ENCODE results near the gene TH. TPM values are rescaled to one million over a fixed set of nuclear protein-coding genes. Genes with fewer than 3 reads are reported as not detected.

TH gene
- polyA plus RNA-seq, 3 donors: not detected

DNA sequence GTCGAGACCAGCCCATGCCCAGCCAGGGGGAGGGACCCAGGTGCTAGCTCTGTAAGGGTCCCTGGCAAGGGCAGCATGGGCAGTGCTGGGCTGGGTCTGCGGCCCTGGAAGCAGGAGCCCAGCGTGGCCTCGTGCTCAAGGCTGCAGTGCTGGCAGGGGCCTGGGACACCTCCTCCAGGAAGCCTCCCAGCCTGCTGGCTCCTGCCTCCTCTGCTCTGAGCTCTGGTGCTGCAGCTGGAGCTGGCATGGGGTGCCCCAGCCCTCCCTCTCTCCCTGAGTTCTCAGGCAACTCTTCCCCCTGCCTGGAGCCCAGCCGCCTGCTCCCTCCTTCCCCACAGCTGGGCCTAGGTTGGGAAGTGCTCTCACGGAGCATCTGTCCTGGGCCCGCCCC lies 17.4 kb downstream of the TH start:
- H3K4me1 ChIP-seq (ENCODE audit: control insufficient read depth in 1 of 2, insufficient read depth in 2 of 2, low read length in 2 of 2): peaks cover 5 to 7% of the 10 kb centered on the region in 2 donors
- TF ChIP-seq, protein P1, sequence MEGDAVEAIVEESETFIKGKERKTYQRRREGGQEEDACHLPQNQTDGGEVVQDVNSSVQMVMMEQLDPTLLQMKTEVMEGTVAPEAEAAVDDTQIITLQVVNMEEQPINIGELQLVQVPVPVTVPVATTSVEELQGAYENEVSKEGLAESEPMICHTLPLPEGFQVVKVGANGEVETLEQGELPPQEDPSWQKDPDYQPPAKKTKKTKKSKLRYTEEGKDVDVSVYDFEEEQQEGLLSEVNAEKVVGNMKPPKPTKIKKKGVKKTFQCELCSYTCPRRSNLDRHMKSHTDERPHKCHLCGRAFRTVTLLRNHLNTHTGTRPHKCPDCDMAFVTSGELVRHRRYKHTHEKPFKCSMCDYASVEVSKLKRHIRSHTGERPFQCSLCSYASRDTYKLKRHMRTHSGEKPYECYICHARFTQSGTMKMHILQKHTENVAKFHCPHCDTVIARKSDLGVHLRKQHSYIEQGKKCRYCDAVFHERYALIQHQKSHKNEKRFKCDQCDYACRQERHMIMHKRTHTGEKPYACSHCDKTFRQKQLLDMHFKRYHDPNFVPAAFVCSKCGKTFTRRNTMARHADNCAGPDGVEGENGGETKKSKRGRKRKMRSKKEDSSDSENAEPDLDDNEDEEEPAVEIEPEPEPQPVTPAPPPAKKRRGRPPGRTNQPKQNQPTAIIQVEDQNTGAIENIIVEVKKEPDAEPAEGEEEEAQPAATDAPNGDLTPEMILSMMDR (IDR thresholded peaks at IDR 0.05): no peak
- intact Hi-C loops (cut with micrococcal nuclease): loop anchor here (5.0 to 10.0 kb wide), 4 partner anchors 229 to 317 kb away; partner anchors contain the start of genes PRR33 (in 1 of the 2) and TNNI2 (in 1 of the 2)

GRCh38 chr11:2153581-2154194 lies 17.9 kb downstream of the TH start:
- H3K4me3 Mint-ChIP-seq: no peak overlapping the region
- intact Hi-C loops (cut with micrococcal nuclease): loop anchor here (2.0 to 10.0 kb wide), 5 partner anchors 229 to 501 kb away; partner anchors contain the start of genes PRR33 (in 1 of the 2) and TNNI2 (in 1 of the 2)
- H3K36me3 ChIP-seq (replicated peaks in 1 of 2; ENCODE audit: control insufficient read depth in 1 of 2, insufficient read depth in 2 of 2, low read length in 2 of 2): no peaks in the 10 kb centered on the region

More for the DNA sequence above, 17.4 kb downstream of the TH start:
- Mint-ChIP-seq H3K36me3 (no peaks in the 10 kb centered on the region), H3K4me3 (no peak overlapping the region), H3K27me3 (ENCODE audit: low read depth in 3 of 3) (peaks cover 18 to 44% (median 21%) of the 10 kb centered on the region in 3 donors), H3K9me3 (peaks cover 0 to 1% (median 0%) of the 10 kb centered on the region in 7 donors), H3K4me1 (peaks cover 12% of the 10 kb centered on the region), H3K27ac (no peak overlapping the region)
- Histone ChIP-seq H3K9ac (ENCODE audit: insufficient read depth, low read length, poor library complexity, severe bottlenecking) (no peak overlapping the region), H3K27me3 (ENCODE audit: control insufficient read depth in 2 of 2, insufficient read depth in 2 of 2, low read length in 2 of 2) (peaks cover 0 to 18% of the 10 kb centered on the region in 2 donors), H3K79me2 (ENCODE audit: insufficient read depth, low read length) (no peaks in the 10 kb centered on the region), H3K36me3 (replicated peaks in 1 of 2; ENCODE audit: control insufficient read depth in 1 of 2, insufficient read depth in 2 of 2, low read length in 2 of 2) (no peaks in the 10 kb centered on the region), H3K4me2 (replicated peaks; ENCODE audit: extremely low read depth, low read length, poor library complexity, severe bottlenecking) (no peak overlapping the region), H3K4me3 (replicated peaks in 1 of 3; ENCODE audit: low read depth in 2 of 3, low read length in 3 of 3) (no peak overlapping the region), H4K20me1 (ENCODE audit: insufficient read depth, low read length) (no peaks in the 10 kb centered on the region), H3K27ac (ENCODE audit: low read depth in 1 of 2, low read length in 2 of 2) (no peak overlapping the region), H2AFZ (ENCODE audit: insufficient read depth, low read depth, low read length, poor library complexity, severe bottlenecking) (no peak overlapping the region), H3K9me3 (replicated peaks in 1 of 2; ENCODE audit: control insufficient read depth in 1 of 2, insufficient read depth in 1 of 2, low read length in 2 of 2) (no peaks in the 10 kb centered on the region)
- no peak for DNase-seq
- WGBS (ENCODE audit: insufficient coverage): 90% methylated on average over 4 of the region's 7 CpGs

More at GRCh38 chr11:2153581-2154194, 17.9 kb downstream of the TH start:
- no peaks in the 10 kb centered on the region for H3K36me3 Mint-ChIP-seq
- Histone ChIP-seq H3K27me3 (ENCODE audit: control insufficient read depth in 2 of 2, insufficient read depth in 2 of 2, low read length in 2 of 2) (peaks cover 0 to 23% of the 10 kb centered on the region in 2 donors), H3K9me3 (replicated peaks in 1 of 2; ENCODE audit: control insufficient read depth in 1 of 2, insufficient read depth in 1 of 2, low read length in 2 of 2) (no peaks in the 10 kb centered on the region), H3K9ac (ENCODE audit: insufficient read depth, low read length, poor library complexity, severe bottlenecking) (no peak overlapping the region), H3K4me1 (ENCODE audit: control insufficient read depth in 1 of 2, insufficient read depth in 2 of 2, low read length in 2 of 2) (peaks cover 5 to 7% of the 10 kb centered on the region in 2 donors), H2AFZ (ENCODE audit: insufficient read depth, low read depth, low read length, poor library complexity, severe bottlenecking) (no peak overlapping the region), H3K4me3 (replicated peaks in 1 of 3; ENCODE audit: low read depth in 2 of 3, low read length in 3 of 3) (no peak overlapping the region), H3K79me2 (ENCODE audit: insufficient read depth, low read length) (no peaks in the 10 kb centered on the region), H4K20me1 (ENCODE audit: insufficient read depth, low read length) (no peaks in the 10 kb centered on the region), H3K27ac (ENCODE audit: low read depth in 1 of 2, low read length in 2 of 2) (no peak overlapping the region), H3K4me2 (replicated peaks; ENCODE audit: extremely low read depth, low read length, poor library complexity, severe bottlenecking) (no peak overlapping the region)
- peak in 2 of 3 donors; percentile 29 to 33 for DNase-seq
- peaks cover 12% of the 10 kb centered on the region for H3K4me1 Mint-ChIP-seq
- peaks cover 22 to 49% (median 26%) of the 10 kb centered on the region in 3 donors for H3K27me3 Mint-ChIP-seq (ENCODE audit: low read depth in 3 of 3)
- TF ChIP-seq, protein P1 (IDR thresholded peaks at IDR 0.05): no peak
- no peak overlapping the region for H3K27ac Mint-ChIP-seq
- WGBS (ENCODE audit: insufficient coverage): 44% methylated on average over 10 of the region's 14 CpGs
- no peaks in the 10 kb centered on the region for H3K9me3 Mint-ChIP-seq
